Motor neuron (in vitro differentiated cells): ENCODE data around the gene ZNF329. TPM values are rescaled to one million over a fixed set of nuclear protein-coding genes. Genes with fewer than 3 reads are reported as not detected.

Experiments
- ATAC-seq, 8 experiments: fragments of 200-7000 bp; cut with Tn5 transposase; replicated peaks in 6 of 8; 2 replicates each; pipeline ENCODE4 v1.8.0; 2021; ENCODE audit warnings: mild to moderate bottlenecking in 8 of 8, moderate library complexity in 8 of 8
- H3K27ac ChIP-seq, 2 donors: fragments of 250-450 bp; sonication (Bioruptor Pico); 2 replicates each; pipeline ENCODE4 v1.9.0; 2021; ENCODE audit warnings: antibody characterized with exemption in 2 of 2, mild to moderate bottlenecking in 2 of 2, moderate library complexity in 1 of 2
- H3K4me1 ChIP-seq, 2 donors: fragments of 250-450 bp; sonication (Bioruptor Pico); replicated peaks in 1 of 2; 2 replicates each; pipeline ENCODE4 v1.6.1; 2021; ENCODE audit warnings: antibody characterized with exemption in 2 of 2, mild to moderate bottlenecking in 2 of 2, moderate library complexity in 1 of 2
- H3K4me3 ChIP-seq, 5 donors: fragments of 250-450 bp; sonication (Bioruptor Pico); 2 replicates each; pipeline ENCODE4 v1.9.0; 2021; ENCODE audit warnings: antibody characterized with exemption in 5 of 5, mild to moderate bottlenecking in 5 of 5, moderate library complexity in 4 of 5
- WGBS, 10 experiments: fragments of 450-650 bp; shearing (Covaris generic); methylation state at CpG; one replicate each; pipeline ENCODE4 v1.0.0; 2022; 5-methylcytosine and 5-hydroxymethylcytosine counted together
- in situ Hi-C, 9 experiments: fragments of 400-800 bp; cut with MboI; loops; one replicate each; pipeline ENCODE4 v1.15.0; 2021; ENCODE audit warnings: low sequenced_read_pairs in 9 of 9, low pct_unique_long_range_greater_than_20kb in 2 of 9; ENCODE audit not compliant: unreplicated experiment in 9 of 9
- total RNA-seq, 8 experiments: library from RNA; unstranded; fragments of 300-600 nt; gene quantifications; 2 replicates each; pipeline versions ENCODE4 v1.2.3 to v1.2.4, GENCODE V29; 2022

ZNF329 gene
- total RNA-seq = 10 to 100 TPM in 5 of 8 experiments, 1 to 10 TPM in 3; 4.3 to 23.2 (median 16.1) TPM

- peaks cover 4% of the 10 kb centered on the region in 2 donors for H3K4me1 ChIP-seq
- in situ Hi-C loops = no loop called here
- WGBS, 10 experiments = 0 to 6% (median 0%) methylated on average over 1 to 12 of the region's 62 CpGs; no CpG with 5 or more reads in 4 of the 10 experiments
- peak within 1 kb of the TSS; percentile 83 to 96 for H3K27ac ChIP-seq
- H3K4me3 ChIP-seq = peak within 1 kb of the TSS; percentile 57 to 98 (median 91)
- peak; percentile 37 to 69 (median 62) for ATAC-seq
These were observed at the start of gene ZNF329 for GRCh38 chr19:58150328-58150921. ZNF329 (minus strand) TSS chr19:58150789; CDS start chr19:58129503, 21,286 bp downstream.

GRCh38 chr19:58196901-58197616 lies 46.5 kb upstream of the ZNF329 start:
- Histone ChIP-seq H3K4me1 (no peaks in the 10 kb centered on the region), H3K4me3 (no peak overlapping the region), H3K27ac (no peak overlapping the region)
- in situ Hi-C loops = no loop called here
- WGBS, 10 experiments = 56 to 100% (median 81%) methylated on average over 1 to 6 of the region's 6 CpGs
- no peak for ATAC-seq

- Histone ChIP-seq H3K27ac (peak overlapping the region; percentile 100), H3K4me1 (peaks cover 0 to 6% of the 10 kb centered on the region in 2 donors), H3K4me3 (peak overlapping the region; percentile 85 to 96 (median 93))
- WGBS, 10 experiments = 0 to 70% (median 23%) methylated on average over 1 to 6 of the region's 13 CpGs; no CpG with 5 or more reads in 6 of the 10 experiments
- no peak for ATAC-seq
- in situ Hi-C loops = no loop called here
These were observed 33.2 kb upstream of the ZNF329 start for GRCh38 chr19:58183817-58184215.

- peak; percentile 77 to 93 (median 90) for ATAC-seq
- H3K4me1 ChIP-seq = peaks cover 0 to 6% of the 10 kb centered on the region in 2 donors
- in situ Hi-C loops = no loop called here
- H3K27ac ChIP-seq = peak within 1 kb of the TSS; percentile 100
- peak within 1 kb of the TSS; percentile 85 to 96 (median 93) for H3K4me3 ChIP-seq
- WGBS, 10 experiments = 1 to 2% (median 2%) methylated on average over 10 to 17 of the region's 80 CpGs; no CpG with 5 or more reads in 7 of the 10 experiments
These were observed 32.6 kb upstream of the ZNF329 start, which contains the start of gene ZNF274 for GRCh38 chr19:58182989-58183816. ZNF274 (plus strand) TSS chr19:58183061; CDS start chr19:58183966, 905 bp downstream.

- 23 to 80% (median 48%) methylated on average over 2 to 6 of the region's 17 CpGs; no CpG with 5 or more reads in 7 of the 10 experiments for WGBS, 10 experiments
- H3K27ac ChIP-seq = peak overlapping the region; percentile 100
- in situ Hi-C loops = no loop called here
These were observed 32.0 kb upstream of the ZNF329 start for GRCh38 chr19:58182577-58182988.

GRCh38 chr19:58181902-58182576 lies 31.4 kb upstream of the ZNF329 start:
- Histone ChIP-seq H3K27ac (peak overlapping the region; percentile 100), H3K4me1 (peaks cover 0 to 6% of the 10 kb centered on the region in 2 donors), H3K4me3 (peak overlapping the region; percentile 85 to 96 (median 93))
- in situ Hi-C loops = no loop called here
- ATAC-seq = no peak
- 0 to 74% (median 49%) methylated on average over 1 to 4 of the region's 4 CpGs; no CpG with 5 or more reads in 3 of the 10 experiments for WGBS, 10 experiments

More at GRCh38 chr19:58182577-58182988, 32.0 kb upstream of the ZNF329 start:
- H3K4me3 ChIP-seq = peak overlapping the region; percentile 85 to 96 (median 93)
- ATAC-seq = no peak
- H3K4me1 ChIP-seq = peaks cover 0 to 6% of the 10 kb centered on the region in 2 donors

- Histone ChIP-seq H3K4me1 (no peaks in the 10 kb centered on the region), H3K4me3 (no peak overlapping the region), H3K27ac (no peak overlapping the region)
- no peak for ATAC-seq
- in situ Hi-C loops = no loop called here
- WGBS, 10 experiments = 0 to 67% (median 13%) methylated on average over 1 of the region's 1 CpG; no CpG with 5 or more reads in 1 of the 10 experiments
These were observed 20.3 kb upstream of the ZNF329 start for GRCh38 chr19:58170860-58171259.

- in situ Hi-C loops = no loop called here
- no peak overlapping the region for H3K4me3 ChIP-seq
- H3K27ac ChIP-seq = no peak overlapping the region
- H3K4me1 ChIP-seq = no peaks in the 10 kb centered on the region
- no peak for ATAC-seq
- WGBS, 10 experiments = 5 to 40% (median 27%) methylated on average over 2 to 4 of the region's 4 CpGs; no CpG with 5 or more reads in 1 of the 10 experiments
These were observed 16.2 kb upstream of the ZNF329 start for GRCh38 chr19:58166708-58167280.

GRCh38 chr19:58166268-58166667 lies 15.7 kb upstream of the ZNF329 start:
- Histone ChIP-seq H3K4me3 (no peak overlapping the region), H3K4me1 (no peaks in the 10 kb centered on the region), H3K27ac (no peak overlapping the region)
- WGBS, 10 experiments = 50 to 100% (median 75%) methylated on average over 1 of the region's 1 CpG; no CpG with 5 or more reads in 3 of the 10 experiments
- in situ Hi-C loops = no loop called here
- no peak for ATAC-seq

- H3K4me3 ChIP-seq = no peak overlapping the region
- no peak for ATAC-seq
- H3K4me1 ChIP-seq = peaks cover 4% of the 10 kb centered on the region in 2 donors
- in situ Hi-C loops = no loop called here
- 60 to 100% (median 88%) methylated on average over 1 to 6 of the region's 53 CpGs; no CpG with 5 or more reads in 4 of the 10 experiments for WGBS, 10 experiments
- H3K27ac ChIP-seq = no peak overlapping the region
These were observed 6.6 kb upstream of the ZNF329 start for GRCh38 chr19:58157045-58157728.
